Stimulated activated CD8-positive, alpha-beta memory T cell treated with anti-CD3 and anti-CD28 coated beads, Interleukin-4, amount 100 ng/mL, for 4 hours (primary cell): ENCODE results near the gene PSKH1.
A peak's percentile ranks its signal among the peaks of the same experiment; 100 is the strongest.
"Not testable (repeated sequence)": the region's sequence is repeated elsewhere in the genome, so short reads cannot be mapped to it uniquely, and the experiment has no call there.

ENCODE experiments used
- DNase-seq, 2 donors: peaks; one replicate each; pipeline ENCODE4 v3.0.0-alpha.2; 2020; ENCODE audit warnings: low read depth in 2 of 2, low spot score in 1 of 2

Gene PSKH1

GRCh38 chr16:67923414-67924116 is 30.5 kb downstream of the PSKH1 start:
- no peak for DNase-seq

GRCh38 chr16:67924140-67924906 is 31.3 kb downstream of the PSKH1 start:
- DNase-seq: no peak

- DNase-seq: no peak
Observed at GRCh38 chr16:67926181-67926750, 33.2 kb downstream of the PSKH1 start.

- no peak for DNase-seq
Observed at GRCh38 chr16:67927131-67927941, 34.3 kb downstream of the PSKH1 start.

- no peak for DNase-seq
Observed at GRCh38 chr16:67928147-67928546, 35.1 kb downstream of the PSKH1 start.

- peak; percentile 41 to 58 for DNase-seq
Observed at GRCh38 chr16:67928561-67929364, 35.7 kb downstream of the PSKH1 start.

GRCh38 chr16:67930191-67930590 is 37.1 kb downstream of the PSKH1 start:
- DNase-seq: no peak

- DNase-seq: no peak
Observed at GRCh38 chr16:67930678-67931211, 37.7 kb downstream of the PSKH1 start.

- no peak for DNase-seq
Observed at GRCh38 chr16:67931712-67932461, 38.8 kb downstream of the PSKH1 start, which contains the start of gene CTRL. Gene CTRL, minus strand, starts transcription at chr16:67931862. Its CDS starts 10 bp downstream, at chr16:67931852.

GRCh38 chr16:67932462-67932840 is 39.4 kb downstream of the PSKH1 start:
- DNase-seq: no peak

GRCh38 chr16:67933805-67934204 is 40.8 kb downstream of the PSKH1 start:
- DNase-seq: no peak

GRCh38 chr16:67934306-67935100 is 41.4 kb downstream of the PSKH1 start:
- DNase-seq: no peak

GRCh38 chr16:67935101-67935401 is 42.0 kb downstream of the PSKH1 start:
- no peak for DNase-seq

GRCh38 chr16:67935402-67936123 is 42.5 kb downstream of the PSKH1 start:
- DNase-seq: peak; percentile 82 to 93

GRCh38 chr16:67936124-67936879 is 43.2 kb downstream of the PSKH1 start, which contains the start of gene PSMB10:
Gene PSMB10, minus strand, starts transcription at chr16:67936850. Its CDS starts 101 bp downstream, at chr16:67936749.
- no peak for DNase-seq

- peak; percentile 54 to 58 for DNase-seq
Observed at GRCh38 chr16:67936880-67937605, 44.0 kb downstream of the PSKH1 start.

GRCh38 chr16:67937713-67938112 is 44.7 kb downstream of the PSKH1 start:
- not testable (repeated sequence) for DNase-seq
